Measurements from ENCODE around the gene HMCN1.
A peak's percentile ranks its signal among the peaks of the same experiment; 100 is the strongest.

Gene HMCN1

GRCh38 chr1:185856482-185856881 lies 122.3 kb downstream of the HMCN1 start:
- no peak overlapping the region for H2AFZ ChIP-seq (ENCODE audit: low read depth, low read length)
- H2BK120ac ChIP-seq (ENCODE audit: low read depth, low read length) = no peak overlapping the region
- H2BK5ac ChIP-seq (ENCODE audit: low read depth, low read length, poor library complexity, severe bottlenecking) = no peak overlapping the region
- WGBS = 100% methylated on average over 2 of the region's 3 CpGs
- no peak overlapping the region for H4K91ac ChIP-seq (ENCODE audit: low read length)
- H2BK12ac ChIP-seq (ENCODE audit: low read length in 2 of 2) = no peak overlapping the region
- H4K8ac ChIP-seq (ENCODE audit: low read length) = no peak overlapping the region
- H3K4ac ChIP-seq (ENCODE audit: low read depth in 1 of 2, low read length in 2 of 2) = no peak overlapping the region
- peaks cover 1% of the 10 kb centered on the region for H3K4me1 ChIP-seq (ENCODE audit: control insufficient read depth, insufficient read depth, low read depth, low read length)
- H3K4me2 ChIP-seq (ENCODE audit: low read length, poor library complexity, severe bottlenecking) = no peak overlapping the region
- no peak overlapping the region for H3K27ac ChIP-seq (ENCODE audit: low read length, poor library complexity, severe bottlenecking)
- H3K9me3 ChIP-seq (ENCODE audit: control insufficient read depth, low read length) = no peaks in the 10 kb centered on the region
- H3K36me3 ChIP-seq (ENCODE audit: control insufficient read depth in 1 of 2, insufficient read depth in 2 of 2, low read depth in 1 of 2, low read length in 2 of 2) = no peaks in the 10 kb centered on the region
- H3K23ac ChIP-seq (ENCODE audit: low read length in 2 of 2) = no peak overlapping the region
- no peak for DNase-seq
- no peak overlapping the region for H2AK5ac ChIP-seq (ENCODE audit: low read length, severe bottlenecking)
- H3K4me3 ChIP-seq (ENCODE audit: insufficient read depth in 1 of 2, low read depth in 1 of 2, low read length in 2 of 2) = peak overlapping the region in 1 of 2 experiments; percentile 60
- no peak overlapping the region for H3K18ac ChIP-seq (ENCODE audit: low read depth in 1 of 2, low read length in 2 of 2)
- no peaks in the 10 kb centered on the region for H3K27me3 ChIP-seq (ENCODE audit: control insufficient read depth in 1 of 2, insufficient read depth in 1 of 2, low read length in 2 of 2)
- peaks cover 3% of the 10 kb centered on the region for H3K79me1 ChIP-seq (replicated peaks; ENCODE audit: low read length, poor library complexity, severe bottlenecking)
- no peak overlapping the region for H3K14ac ChIP-seq (ENCODE audit: low read length in 2 of 2)
- no peak overlapping the region for H2BK15ac ChIP-seq (ENCODE audit: low read depth, poor library complexity, severe bottlenecking)
- H3K9ac ChIP-seq (ENCODE audit: low read length) = peak overlapping the region; percentile 85

GRCh38 chr1:185857442-185857841 lies 123.3 kb downstream of the HMCN1 start:
- H2AK5ac ChIP-seq (ENCODE audit: low read length, severe bottlenecking) = no peak overlapping the region
- no peak overlapping the region for H3K27ac ChIP-seq (ENCODE audit: low read length, poor library complexity, severe bottlenecking)
- H3K4me2 ChIP-seq (ENCODE audit: low read length, poor library complexity, severe bottlenecking) = no peak overlapping the region
- H2BK15ac ChIP-seq (ENCODE audit: low read depth, poor library complexity, severe bottlenecking) = no peak overlapping the region
- peaks cover 1% of the 10 kb centered on the region for H3K4me1 ChIP-seq (ENCODE audit: control insufficient read depth, insufficient read depth, low read depth, low read length)
- H4K91ac ChIP-seq (ENCODE audit: low read length) = no peak overlapping the region
- no peak overlapping the region for H2BK12ac ChIP-seq (ENCODE audit: low read length in 2 of 2)
- WGBS = 100% methylated on average over 1 of the region's 2 CpGs
- no peak for DNase-seq
- peak overlapping the region; percentile 85 for H3K9ac ChIP-seq (ENCODE audit: low read length)
- H2AFZ ChIP-seq (ENCODE audit: low read depth, low read length) = no peak overlapping the region
- H2BK120ac ChIP-seq (ENCODE audit: low read depth, low read length) = no peak overlapping the region
- no peaks in the 10 kb centered on the region for H3K27me3 ChIP-seq (ENCODE audit: control insufficient read depth in 1 of 2, insufficient read depth in 1 of 2, low read length in 2 of 2)
- no peak overlapping the region for H3K14ac ChIP-seq (ENCODE audit: low read length in 2 of 2)
- no peak overlapping the region for H2BK5ac ChIP-seq (ENCODE audit: low read depth, low read length, poor library complexity, severe bottlenecking)
- H3K4ac ChIP-seq (ENCODE audit: low read depth in 1 of 2, low read length in 2 of 2) = no peak overlapping the region
- peak overlapping the region in 1 of 2 experiments; percentile 60 for H3K4me3 ChIP-seq (ENCODE audit: insufficient read depth in 1 of 2, low read depth in 1 of 2, low read length in 2 of 2)
- H3K9me3 ChIP-seq (ENCODE audit: control insufficient read depth, low read length) = no peaks in the 10 kb centered on the region
- no peak overlapping the region for H3K23ac ChIP-seq (ENCODE audit: low read length in 2 of 2)
- no peak overlapping the region for H4K8ac ChIP-seq (ENCODE audit: low read length)
- H3K36me3 ChIP-seq (ENCODE audit: control insufficient read depth in 1 of 2, insufficient read depth in 2 of 2, low read depth in 1 of 2, low read length in 2 of 2) = no peaks in the 10 kb centered on the region
- H3K79me1 ChIP-seq (replicated peaks; ENCODE audit: low read length, poor library complexity, severe bottlenecking) = peaks cover 3% of the 10 kb centered on the region
- H3K18ac ChIP-seq (ENCODE audit: low read depth in 1 of 2, low read length in 2 of 2) = no peak overlapping the region

GRCh38 chr1:185860311-185860710 lies 126.1 kb downstream of the HMCN1 start:
- peaks cover 1% of the 10 kb centered on the region for H3K4me1 ChIP-seq (ENCODE audit: control insufficient read depth, insufficient read depth, low read depth, low read length)

GRCh38 chr1:185860859-185861258 lies 126.7 kb downstream of the HMCN1 start:
- Histone ChIP-seq H3K9me3 (ENCODE audit: control insufficient read depth, low read length) (no peaks in the 10 kb centered on the region), H3K4me1 (ENCODE audit: control insufficient read depth, insufficient read depth, low read depth, low read length) (peaks cover 1% of the 10 kb centered on the region), H2BK12ac (ENCODE audit: low read length in 2 of 2) (no peak overlapping the region), H3K79me1 (replicated peaks; ENCODE audit: low read length, poor library complexity, severe bottlenecking) (peaks cover 1% of the 10 kb centered on the region), H2AK5ac (ENCODE audit: low read length, severe bottlenecking) (no peak overlapping the region), H2AFZ (ENCODE audit: low read depth, low read length) (no peak overlapping the region), H3K4me2 (ENCODE audit: low read length, poor library complexity, severe bottlenecking) (no peak overlapping the region), H4K8ac (ENCODE audit: low read length) (no peak overlapping the region), H4K91ac (ENCODE audit: low read length) (no peak overlapping the region), H3K23ac (ENCODE audit: low read length in 2 of 2) (no peak overlapping the region), H2BK5ac (ENCODE audit: low read depth, low read length, poor library complexity, severe bottlenecking) (no peak overlapping the region), H3K36me3 (ENCODE audit: control insufficient read depth in 1 of 2, insufficient read depth in 2 of 2, low read depth in 1 of 2, low read length in 2 of 2) (peaks cover 0 to 4% of the 10 kb centered on the region in 2 experiments), H2BK15ac (ENCODE audit: low read depth, poor library complexity, severe bottlenecking) (no peak overlapping the region), H3K9ac (ENCODE audit: low read length) (no peak overlapping the region), H3K27me3 (ENCODE audit: control insufficient read depth in 1 of 2, insufficient read depth in 1 of 2, low read length in 2 of 2) (no peaks in the 10 kb centered on the region), H3K4me3 (ENCODE audit: insufficient read depth in 1 of 2, low read depth in 1 of 2, low read length in 2 of 2) (no peak overlapping the region), H3K14ac (ENCODE audit: low read length in 2 of 2) (no peak overlapping the region), H2BK120ac (ENCODE audit: low read depth, low read length) (no peak overlapping the region), H3K4ac (ENCODE audit: low read depth in 1 of 2, low read length in 2 of 2) (no peak overlapping the region), H3K27ac (ENCODE audit: low read length, poor library complexity, severe bottlenecking) (no peak overlapping the region), H3K18ac (ENCODE audit: low read depth in 1 of 2, low read length in 2 of 2) (no peak overlapping the region)
- DNase-seq = no peak
- WGBS = 71% methylated on average over 1 of the region's 1 CpG

More at GRCh38 chr1:185860311-185860710, 126.1 kb downstream of the HMCN1 start:
- Histone ChIP-seq H3K4me2 (ENCODE audit: low read length, poor library complexity, severe bottlenecking) (no peak overlapping the region), H2BK5ac (ENCODE audit: low read depth, low read length, poor library complexity, severe bottlenecking) (no peak overlapping the region), H4K8ac (ENCODE audit: low read length) (no peak overlapping the region), H4K91ac (ENCODE audit: low read length) (no peak overlapping the region), H3K36me3 (ENCODE audit: control insufficient read depth in 1 of 2, insufficient read depth in 2 of 2, low read depth in 1 of 2, low read length in 2 of 2) (no peaks in the 10 kb centered on the region), H3K4ac (ENCODE audit: low read depth in 1 of 2, low read length in 2 of 2) (no peak overlapping the region), H2AK5ac (ENCODE audit: low read length, severe bottlenecking) (no peak overlapping the region), H2BK12ac (ENCODE audit: low read length in 2 of 2) (no peak overlapping the region), H3K18ac (ENCODE audit: low read depth in 1 of 2, low read length in 2 of 2) (no peak overlapping the region), H3K4me3 (ENCODE audit: insufficient read depth in 1 of 2, low read depth in 1 of 2, low read length in 2 of 2) (no peak overlapping the region), H3K9ac (ENCODE audit: low read length) (no peak overlapping the region), H3K27me3 (ENCODE audit: control insufficient read depth in 1 of 2, insufficient read depth in 1 of 2, low read length in 2 of 2) (no peaks in the 10 kb centered on the region), H3K9me3 (ENCODE audit: control insufficient read depth, low read length) (no peaks in the 10 kb centered on the region), H2AFZ (ENCODE audit: low read depth, low read length) (no peak overlapping the region), H3K23ac (ENCODE audit: low read length in 2 of 2) (no peak overlapping the region), H2BK120ac (ENCODE audit: low read depth, low read length) (no peak overlapping the region), H2BK15ac (ENCODE audit: low read depth, poor library complexity, severe bottlenecking) (no peak overlapping the region), H3K79me1 (replicated peaks; ENCODE audit: low read length, poor library complexity, severe bottlenecking) (peaks cover 1% of the 10 kb centered on the region), H3K27ac (ENCODE audit: low read length, poor library complexity, severe bottlenecking) (no peak overlapping the region), H3K14ac (ENCODE audit: low read length in 2 of 2) (no peak overlapping the region)
- WGBS = 88% methylated on average over 1 of the region's 1 CpG
- no peak for DNase-seq
